ENCODE measurements around the gene NT5C2.

NT5C2 gene

DNA sequence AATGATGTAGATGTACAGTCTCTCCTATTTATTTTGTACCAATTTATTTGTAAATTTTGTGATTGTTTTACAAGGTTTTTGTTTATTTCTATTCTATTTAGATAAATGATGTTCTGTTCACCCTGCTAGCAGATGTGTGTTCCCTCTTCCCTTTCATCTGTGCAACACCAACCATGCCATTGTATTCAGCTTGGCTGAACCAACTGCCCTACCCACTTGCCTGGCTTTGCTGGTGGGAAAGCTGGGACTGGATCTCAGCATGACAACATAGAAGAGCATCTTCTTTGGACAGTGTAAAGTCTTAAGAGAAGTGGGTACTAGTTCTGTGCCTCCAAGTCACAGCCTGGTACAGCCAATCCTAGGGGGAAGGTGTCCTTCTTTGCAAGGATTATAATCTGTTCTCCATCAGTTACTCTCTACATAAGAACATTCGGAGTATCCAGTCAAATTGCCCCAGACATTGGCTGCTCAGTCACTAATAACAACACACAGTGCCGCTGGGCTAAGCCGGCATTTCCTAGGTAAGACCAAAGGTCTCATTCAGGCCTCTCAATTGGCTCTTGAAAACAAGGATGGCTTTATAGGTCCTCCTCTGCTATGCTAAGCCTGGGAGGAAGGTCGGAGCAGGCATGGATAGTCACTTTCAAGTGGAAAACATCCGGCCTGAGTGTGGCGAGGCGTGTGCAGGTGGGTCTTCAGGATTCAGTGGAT, 109.7 kb downstream of the NT5C2 start:
- ChIA-PET POLR2A (no interaction called here), CTCF (interaction anchor here (0.8 to 2.2 kb wide), 3 partner anchors 8 to 161 kb away, joined by 3 to 8 read pairs (median 3); no protein-coding TSS in a partner anchor)
- no peak for DNase-seq (ENCODE audit: extremely low spot score)
- TF ChIP-seq, protein P1, sequence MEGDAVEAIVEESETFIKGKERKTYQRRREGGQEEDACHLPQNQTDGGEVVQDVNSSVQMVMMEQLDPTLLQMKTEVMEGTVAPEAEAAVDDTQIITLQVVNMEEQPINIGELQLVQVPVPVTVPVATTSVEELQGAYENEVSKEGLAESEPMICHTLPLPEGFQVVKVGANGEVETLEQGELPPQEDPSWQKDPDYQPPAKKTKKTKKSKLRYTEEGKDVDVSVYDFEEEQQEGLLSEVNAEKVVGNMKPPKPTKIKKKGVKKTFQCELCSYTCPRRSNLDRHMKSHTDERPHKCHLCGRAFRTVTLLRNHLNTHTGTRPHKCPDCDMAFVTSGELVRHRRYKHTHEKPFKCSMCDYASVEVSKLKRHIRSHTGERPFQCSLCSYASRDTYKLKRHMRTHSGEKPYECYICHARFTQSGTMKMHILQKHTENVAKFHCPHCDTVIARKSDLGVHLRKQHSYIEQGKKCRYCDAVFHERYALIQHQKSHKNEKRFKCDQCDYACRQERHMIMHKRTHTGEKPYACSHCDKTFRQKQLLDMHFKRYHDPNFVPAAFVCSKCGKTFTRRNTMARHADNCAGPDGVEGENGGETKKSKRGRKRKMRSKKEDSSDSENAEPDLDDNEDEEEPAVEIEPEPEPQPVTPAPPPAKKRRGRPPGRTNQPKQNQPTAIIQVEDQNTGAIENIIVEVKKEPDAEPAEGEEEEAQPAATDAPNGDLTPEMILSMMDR (IDR thresholded peaks at IDR 0.05; ENCODE audit: control extremely low read depth, extremely low read depth, low read depth, missing control alignments): no peak

DNA sequence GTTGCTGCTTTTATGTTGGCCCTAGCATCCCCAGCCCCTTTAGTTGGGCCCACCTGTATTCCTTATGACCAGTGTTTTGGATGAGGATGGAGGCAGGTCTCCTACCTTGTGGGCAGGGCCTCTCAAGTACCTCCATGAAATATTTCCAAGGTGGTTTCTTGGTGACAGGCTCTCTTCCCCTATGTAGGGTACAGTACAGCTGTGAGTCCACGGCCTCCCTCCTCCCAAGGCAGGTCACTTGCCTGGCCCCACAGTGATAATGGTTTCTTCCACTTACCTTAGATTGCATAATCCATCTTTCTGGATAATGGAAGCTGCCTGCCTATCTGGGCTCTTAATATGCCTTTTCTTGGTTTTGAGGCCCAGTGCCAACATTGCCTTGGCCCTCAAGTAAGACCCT, 110.4 kb downstream of the NT5C2 start:
- DNase-seq (ENCODE audit: extremely low spot score): no peak
- TF ChIP-seq, protein P1 (IDR thresholded peaks at IDR 0.05; ENCODE audit: control extremely low read depth, extremely low read depth, low read depth, missing control alignments): no peak
- ChIA-PET POLR2A (no interaction called here), CTCF (interaction anchor here (0.8 to 2.2 kb wide), 3 partner anchors 9 to 162 kb away, joined by 3 to 8 read pairs (median 3); no protein-coding TSS in a partner anchor)

DNA sequence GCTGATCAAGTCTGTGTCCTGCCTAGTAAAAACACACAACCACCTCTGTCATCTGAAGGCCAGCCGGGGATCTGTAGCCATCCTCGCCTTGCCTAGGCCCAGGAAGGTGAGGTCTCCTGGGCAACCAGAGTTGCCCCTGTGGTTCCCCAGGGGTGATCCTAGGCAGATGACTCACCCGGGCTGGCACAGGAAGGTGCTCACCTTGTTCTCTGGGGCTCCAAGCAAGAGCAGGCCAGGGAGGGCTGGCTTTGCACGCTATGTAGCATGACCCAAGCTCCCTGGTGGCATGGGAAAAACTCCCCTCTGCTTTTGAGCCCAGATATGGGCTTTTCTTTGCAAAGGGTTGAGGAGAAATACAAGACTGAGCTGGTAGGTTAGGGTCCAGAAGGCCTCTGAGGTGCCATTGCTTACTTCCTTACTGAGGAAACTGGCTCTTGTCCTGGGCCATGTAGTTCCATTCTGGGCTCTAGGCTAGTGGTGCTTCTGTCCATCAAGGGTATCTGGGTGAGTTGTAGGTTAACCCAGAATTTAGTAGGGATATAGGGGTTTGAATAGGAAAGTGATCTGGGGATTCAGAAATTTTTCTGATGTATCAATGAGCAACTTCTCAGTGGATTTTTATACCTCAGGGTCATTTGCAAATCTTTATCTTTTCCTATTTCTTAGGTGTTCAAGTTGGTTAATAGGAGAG, 112.0 kb downstream of the NT5C2 start:
- DNase-seq (ENCODE audit: extremely low spot score): no peak
- ChIA-PET POLR2A (interaction anchor here (0.6 kb wide), 1 partner anchor 1193 kb away, joined by 3 read pairs; no protein-coding TSS in a partner anchor), CTCF (interaction anchor here (0.7 to 1.4 kb wide), 4 partner anchors 10 to 12 kb away, joined by 3 to 4 read pairs (median 3); no protein-coding TSS in a partner anchor)
- TF ChIP-seq, protein P1 (IDR thresholded peaks at IDR 0.05; ENCODE audit: control extremely low read depth, extremely low read depth, low read depth, missing control alignments): no peak

DNA sequence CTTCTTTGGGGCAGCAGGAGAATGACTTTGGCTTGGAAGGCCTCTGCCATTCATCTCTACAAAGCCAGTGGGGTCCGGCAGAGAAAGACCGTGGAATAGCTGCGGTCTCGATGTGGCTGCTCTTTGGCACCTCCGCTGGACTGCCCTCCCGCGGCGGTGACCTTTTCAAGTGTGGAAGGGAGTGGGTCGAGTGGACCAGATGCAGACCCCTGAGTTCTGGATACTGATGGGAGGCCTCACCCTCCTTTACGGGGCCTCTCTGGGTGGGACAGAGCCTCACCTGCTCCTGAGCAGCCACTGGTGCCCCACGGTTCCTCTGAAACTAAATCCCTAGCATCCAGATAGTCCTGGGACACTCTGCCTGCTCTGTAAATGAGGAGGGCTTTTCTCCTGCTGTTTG, 113.1 kb downstream of the NT5C2 start:
- TF ChIP-seq, protein P1 (IDR thresholded peaks at IDR 0.05; ENCODE audit: control extremely low read depth, extremely low read depth, low read depth, missing control alignments): no peak
- CTCF ChIA-PET: interaction anchor here (0.7 to 1.7 kb wide), 4 partner anchors 9 to 165 kb away, joined by 3 to 4 read pairs (median 4); partner anchors contain the start of gene CNNM2
- no peak for DNase-seq (ENCODE audit: extremely low spot score)
- POLR2A ChIA-PET: no interaction called here

DNA sequence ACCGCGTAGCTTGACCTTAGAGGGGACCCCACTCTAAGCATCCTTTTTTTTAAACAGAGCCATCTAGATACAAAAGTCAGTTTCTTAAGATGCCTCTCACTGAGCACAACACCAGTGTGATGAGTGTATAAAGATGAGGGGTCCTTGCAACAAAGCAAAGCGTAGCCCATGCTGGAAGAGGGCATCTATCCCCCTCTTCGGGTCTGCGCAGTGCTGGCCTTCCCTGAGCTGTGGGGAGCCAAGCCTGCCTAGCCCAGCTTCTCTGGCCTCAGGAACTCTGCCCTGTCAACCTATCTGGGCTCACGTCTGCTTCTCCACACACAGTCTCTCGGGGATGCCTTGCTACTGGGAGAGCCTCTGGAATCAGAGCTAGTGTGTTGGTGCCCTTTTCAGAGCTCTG, 114.0 kb downstream of the NT5C2 start:
- ChIA-PET CTCF (interaction anchor here (0.7 to 1.7 kb wide), 5 partner anchors 8 to 165 kb away, joined by 3 to 4 read pairs (median 3); partner anchors contain the start of gene CNNM2), POLR2A (no interaction called here)
- TF ChIP-seq, protein P1 (IDR thresholded peaks at IDR 0.05; ENCODE audit: control extremely low read depth, extremely low read depth, low read depth, missing control alignments): no peak
- DNase-seq (ENCODE audit: extremely low spot score): no peak

DNA sequence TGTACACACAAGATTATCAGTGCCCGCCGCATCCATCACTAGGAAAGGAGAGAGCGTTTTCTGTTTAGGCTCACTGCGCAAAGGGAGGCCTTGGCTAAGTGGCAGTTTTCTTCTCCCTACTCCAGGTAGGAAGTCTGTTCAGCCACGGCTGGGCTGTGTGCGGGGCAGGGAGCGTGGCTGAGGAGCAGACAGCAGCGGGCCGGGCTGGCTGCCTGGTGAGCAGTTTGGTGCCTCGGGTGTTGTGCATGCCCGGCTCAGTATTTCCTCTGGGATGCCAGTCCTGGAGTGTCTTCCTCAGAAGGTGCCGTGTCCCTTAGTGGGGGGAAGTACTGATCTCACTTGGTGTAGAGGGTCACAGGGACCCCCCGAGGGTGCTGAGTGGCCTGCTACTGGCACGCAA, 114.4 kb downstream of the NT5C2 start:
- CTCF ChIA-PET: interaction anchor here (1.1 to 1.4 kb wide), 3 partner anchors 7 to 162 kb away, joined by 3 to 4 read pairs (median 4); partner anchors contain the start of gene CNNM2
- POLR2A ChIA-PET: no interaction called here
- TF ChIP-seq, protein P1 (IDR thresholded peaks at IDR 0.05; ENCODE audit: control extremely low read depth, extremely low read depth, low read depth, missing control alignments): no peak

More for the DNA sequence above, 114.4 kb downstream of the NT5C2 start:
- DNase-seq (ENCODE audit: extremely low spot score): no peak

All from GM10248 (cell line).